ENCODE measurements around the gene ZNF280D.

DNA sequence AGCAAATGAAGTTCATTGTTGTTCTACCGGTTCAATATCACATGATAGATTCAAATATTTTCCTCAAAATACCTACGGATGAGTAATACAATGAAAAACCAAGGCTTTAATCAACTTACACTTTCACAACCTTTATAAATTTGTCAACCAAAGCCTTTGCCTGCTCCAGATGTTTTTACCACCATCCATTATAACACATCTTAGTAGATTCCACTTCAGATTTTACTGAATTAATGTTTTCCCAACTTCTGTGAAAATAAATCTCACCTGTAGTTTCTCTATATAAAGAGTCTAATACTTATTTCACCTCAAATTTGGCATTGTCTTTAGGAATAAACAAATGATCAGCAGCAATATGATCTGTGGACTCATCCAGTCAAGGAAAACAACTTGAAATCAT, 131.1 kb downstream of the ZNF280D start:
- TF ChIP-seq POLR2A (IDR thresholded peaks at IDR 0.05; ENCODE audit: insufficient read depth in 1 of 2, low read depth in 2 of 2, low read length in 2 of 2) (no peak), RFX5 (IDR thresholded peaks at IDR 0.05; ENCODE audit: low read depth, low read length) (no peak), ETV6 (CRISPR knock-in tag; conservative IDR thresholded peaks at IDR 0.05) (no peak), GABPA (IDR thresholded peaks at IDR 0.05; ENCODE audit: low read depth, low read length) (no peak), GABPA (CRISPR knock-in tag; IDR thresholded peaks at IDR 0.05; ENCODE audit: low read depth) (no peak), NR2F1 (CRISPR knock-in tag; IDR thresholded peaks at IDR 0.05) (no peak), NFATC3 (CRISPR knock-in tag; IDR thresholded peaks at IDR 0.05) (no peak), HNF1B (CRISPR knock-in tag; IDR thresholded peaks at IDR 0.05) (no peak)
- TF ChIP-seq, protein P1, sequence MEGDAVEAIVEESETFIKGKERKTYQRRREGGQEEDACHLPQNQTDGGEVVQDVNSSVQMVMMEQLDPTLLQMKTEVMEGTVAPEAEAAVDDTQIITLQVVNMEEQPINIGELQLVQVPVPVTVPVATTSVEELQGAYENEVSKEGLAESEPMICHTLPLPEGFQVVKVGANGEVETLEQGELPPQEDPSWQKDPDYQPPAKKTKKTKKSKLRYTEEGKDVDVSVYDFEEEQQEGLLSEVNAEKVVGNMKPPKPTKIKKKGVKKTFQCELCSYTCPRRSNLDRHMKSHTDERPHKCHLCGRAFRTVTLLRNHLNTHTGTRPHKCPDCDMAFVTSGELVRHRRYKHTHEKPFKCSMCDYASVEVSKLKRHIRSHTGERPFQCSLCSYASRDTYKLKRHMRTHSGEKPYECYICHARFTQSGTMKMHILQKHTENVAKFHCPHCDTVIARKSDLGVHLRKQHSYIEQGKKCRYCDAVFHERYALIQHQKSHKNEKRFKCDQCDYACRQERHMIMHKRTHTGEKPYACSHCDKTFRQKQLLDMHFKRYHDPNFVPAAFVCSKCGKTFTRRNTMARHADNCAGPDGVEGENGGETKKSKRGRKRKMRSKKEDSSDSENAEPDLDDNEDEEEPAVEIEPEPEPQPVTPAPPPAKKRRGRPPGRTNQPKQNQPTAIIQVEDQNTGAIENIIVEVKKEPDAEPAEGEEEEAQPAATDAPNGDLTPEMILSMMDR (CRISPR knock-in tag; IDR thresholded peaks at IDR 0.05) = no peak
